ENCODE data around the gene RNF157.

The RNF157 gene

GRCh38 chr17:76140661-76141211, 99.6 kb downstream of the RNF157 start:
- DNase-seq (ENCODE audit: low read depth): no peak

GRCh38 chr17:76139801-76140660, 100.3 kb downstream of the RNF157 start:
- DNase-seq (ENCODE audit: low read depth): no peak

- DNase-seq (ENCODE audit: low read depth): no peak
These were observed 101.2 kb downstream of the RNF157 start for GRCh38 chr17:76138896-76139752.

- no peak for DNase-seq (ENCODE audit: low read depth)
These were observed 101.9 kb downstream of the RNF157 start for GRCh38 chr17:76138234-76138895.

GRCh38 chr17:76137351-76138233, 102.7 kb downstream of the RNF157 start:
- no peak for DNase-seq (ENCODE audit: low read depth)

GRCh38 chr17:76137001-76137350, 103.3 kb downstream of the RNF157 start:
- no peak for DNase-seq (ENCODE audit: low read depth)

GRCh38 chr17:76136276-76137000, 103.9 kb downstream of the RNF157 start:
- no peak for DNase-seq (ENCODE audit: low read depth)

- DNase-seq (ENCODE audit: low read depth): no peak
These were observed 104.5 kb downstream of the RNF157 start for GRCh38 chr17:76135810-76136188.

GRCh38 chr17:76134911-76135809, 105.1 kb downstream of the RNF157 start:
- no peak for DNase-seq (ENCODE audit: low read depth)

- no peak for DNase-seq (ENCODE audit: low read depth)
These were observed 107.5 kb downstream of the RNF157 start for GRCh38 chr17:76132574-76133338.

- no peak for DNase-seq (ENCODE audit: low read depth)
These were observed 108.4 kb downstream of the RNF157 start for GRCh38 chr17:76131692-76132573.

- no peak for DNase-seq (ENCODE audit: low read depth)
These were observed 109.1 kb downstream of the RNF157 start for GRCh38 chr17:76131051-76131691.

GRCh38 chr17:76130473-76130872, 109.8 kb downstream of the RNF157 start:
- DNase-seq (ENCODE audit: low read depth): no peak

GRCh38 chr17:76125922-76126321, 114.4 kb downstream of the RNF157 start:
- no peak for DNase-seq (ENCODE audit: low read depth)

- DNase-seq (ENCODE audit: low read depth): no peak
These were observed 115.0 kb downstream of the RNF157 start for GRCh38 chr17:76125391-76125675.

- DNase-seq (ENCODE audit: low read depth): no peak
These were observed 115.5 kb downstream of the RNF157 start for GRCh38 chr17:76124582-76125390.

All from stimulated activated CD4-positive, alpha-beta T cell treated with anti-CD3 and anti-CD28 coated beads, Interleukin-2, amount 100 ng/mL, for 4 hours (primary cell).